Hepatocyte (in vitro differentiated cells): ENCODE data around the gene EDAR.

Experiments
- CTCF ChIP-seq: fragments of 200-600 bp; sonication (generic); IDR thresholded peaks from 2 replicates; pipeline ENCODE4 v1.5.1; 2016; ENCODE audit warnings: antibody characterized with exemption, mild to moderate bottlenecking; ENCODE audit not compliant: poor library complexity
- EZH2 ChIP-seq: fragments of 200-600 bp; sonication (generic); IDR thresholded peaks from 2 replicates; pipeline ENCODE4 v1.6.1; 2016; ENCODE audit warnings: antibody characterized with exemption, mild to moderate bottlenecking, borderline replicate concordance
- EZH2phosphoT487 ChIP-seq: fragments of 200-600 bp; sonication (generic); IDR thresholded peaks from one replicate; pipeline ENCODE4 v1.6.1; 2018; ENCODE audit warnings: antibody characterized with exemption, mild to moderate bottlenecking, low read depth, moderate library complexity; ENCODE audit not compliant: unreplicated experiment, severe bottlenecking

- TF ChIP-seq CTCF, result no peak
- no peak for TF ChIP-seq EZH2
- TF ChIP-seq EZH2phosphoT487, result no peak
These were observed 41.6 kb downstream of the EDAR start for GRCh38 chr2:108947271-108947907.
